Loucy (cell line): Measurements from ENCODE around the gene ABHD6.
"Not testable (repeated sequence)": the region's sequence is repeated elsewhere in the genome, so short reads cannot be mapped to it uniquely, and the experiment has no call there.

Experiments
- H2AFZ ChIP-seq: fragments of 200-600 bp; sonication (generic); 2 replicates; pipeline ENCODE4 v1.6.0; 2016; ENCODE audit warnings: antibody characterized with exemption, mild to moderate bottlenecking, low read length, moderate library complexity
- H3F3A ChIP-seq: fragments of 200-600 bp; 2 replicates; pipeline ENCODE4 v1.6.0; 2016; ENCODE audit warnings: antibody characterized with exemption, low read depth, mild to moderate bottlenecking
- H3K27me3 ChIP-seq: fragments of 200-600 bp; sonication (generic); 2 replicates; pipeline ENCODE4 v1.6.1; 2014; ENCODE audit warnings: low read length, mild to moderate bottlenecking; ENCODE audit not compliant: insufficient read depth, poor library complexity, severe bottlenecking
- H3K36me3 ChIP-seq: fragments of 200-600 bp; sonication (generic); 2 replicates; pipeline ENCODE4 v1.6.1; 2016; ENCODE audit warnings: low read length; ENCODE audit not compliant: insufficient read depth
- H3K4me1 ChIP-seq: fragments of 200-600 bp; sonication (generic); 2 replicates; pipeline ENCODE4 v1.5.1; 2014; ENCODE audit warnings: low read length, mild to moderate bottlenecking; ENCODE audit not compliant: insufficient read depth, poor library complexity, severe bottlenecking
- H3K4me2 ChIP-seq: fragments of 200-600 bp; sonication (generic); 2 replicates; pipeline ENCODE4 v1.6.0; 2014; ENCODE audit warnings: antibody characterized with exemption, low read length, low read depth, mild to moderate bottlenecking; ENCODE audit not compliant: poor library complexity, severe bottlenecking
- H3K4me3 ChIP-seq: fragments of 200-600 bp; sonication (generic); 2 replicates; pipeline ENCODE4 v1.5.1; 2014; ENCODE audit warnings: low read length, mild to moderate bottlenecking, mixed read lengths; ENCODE audit not compliant: poor library complexity, severe bottlenecking
- H3K79me2 ChIP-seq: fragments of 200-600 bp; sonication (generic); 2 replicates; pipeline ENCODE4 v1.6.1; 2014; ENCODE audit warnings: low read length; ENCODE audit not compliant: insufficient read depth
- H3K9ac ChIP-seq: fragments of 200-600 bp; sonication (generic); 2 replicates; pipeline ENCODE4 v1.6.0; 2014; ENCODE audit warnings: mild to moderate bottlenecking, low read depth, low read length, moderate library complexity; ENCODE audit not compliant: poor library complexity, severe bottlenecking
- H3K9me2 ChIP-seq: fragments of 200-600 bp; sonication (generic); replicated peaks from 2 replicates; pipeline ENCODE4 v1.6.1; 2016; ENCODE audit warnings: low read depth, low read length, mixed read lengths
- H3K9me3 ChIP-seq: fragments of 200-600 bp; sonication (generic); 2 replicates; pipeline ENCODE4 v1.6.1; 2014; ENCODE audit warnings: mild to moderate bottlenecking, antibody characterized with exemption, low read length, low read depth; ENCODE audit not compliant: insufficient read depth
- H4K20me1 ChIP-seq: fragments of 200-600 bp; sonication (generic); 2 replicates; pipeline ENCODE4 v1.6.0; 2014; ENCODE audit warnings: antibody characterized with exemption, low read length, mild to moderate bottlenecking; ENCODE audit not compliant: insufficient read depth, poor library complexity, severe bottlenecking
- CTCF ChIP-seq: fragments of 200-600 bp; sonication (generic); conservative IDR thresholded peaks from 2 replicates; pipeline ENCODE4 v1.5.1; 2014; ENCODE audit warnings: mild to moderate bottlenecking, antibody characterized with exemption, low read length
- EZH2phosphoT487 ChIP-seq: fragments of 200-600 bp; IDR thresholded peaks from 2 replicates; pipeline ENCODE4 v1.6.1; 2018; ENCODE audit warnings: antibody characterized with exemption, mild to moderate bottlenecking, moderate library complexity, borderline replicate concordance

Gene ABHD6

DNA sequence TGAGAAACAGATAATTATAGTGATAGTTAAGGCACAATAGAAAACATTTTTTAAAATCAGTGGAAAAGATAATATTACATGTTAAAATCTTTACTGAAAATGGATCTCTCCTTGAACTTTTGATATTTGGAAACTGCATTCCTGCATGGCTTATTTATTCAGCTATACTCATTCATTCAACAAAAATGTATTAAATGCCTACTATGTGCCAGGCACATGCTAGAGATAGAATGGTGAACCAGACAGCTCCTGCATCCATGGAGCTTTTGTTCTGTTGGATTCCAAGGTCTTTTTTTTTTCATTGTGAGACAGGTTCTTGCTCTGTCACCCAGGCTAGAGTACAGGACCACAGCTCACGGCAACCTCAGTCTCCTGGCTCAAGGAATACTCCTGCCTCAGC lies 99.6 kb downstream of the ABHD6 start:
- Histone ChIP-seq H3K4me1 (peaks cover 47% of the 10 kb centered on the region), H3K9me3 (no peaks in the 10 kb centered on the region), H3K9ac (no peak overlapping the region), H3F3A (0 out of 2 replicates have a peak, but pooled peaks cover 4% of the 10 kb centered on the region), H3K9me2 (no peaks in the 10 kb centered on the region), H3K79me2 (peaks cover 85% of the 10 kb centered on the region), H3K27me3 (no peaks in the 10 kb centered on the region), H3K4me3 (peak overlapping the region; percentile 79), H3K4me2 (peak overlapping the region; percentile 98), H4K20me1 (peaks cover 6% of the 10 kb centered on the region), H2AFZ (no peak overlapping the region), H3K36me3 (no peaks in the 10 kb centered on the region)
- TF ChIP-seq CTCF = no peak
- no peak for TF ChIP-seq EZH2phosphoT487

DNA sequence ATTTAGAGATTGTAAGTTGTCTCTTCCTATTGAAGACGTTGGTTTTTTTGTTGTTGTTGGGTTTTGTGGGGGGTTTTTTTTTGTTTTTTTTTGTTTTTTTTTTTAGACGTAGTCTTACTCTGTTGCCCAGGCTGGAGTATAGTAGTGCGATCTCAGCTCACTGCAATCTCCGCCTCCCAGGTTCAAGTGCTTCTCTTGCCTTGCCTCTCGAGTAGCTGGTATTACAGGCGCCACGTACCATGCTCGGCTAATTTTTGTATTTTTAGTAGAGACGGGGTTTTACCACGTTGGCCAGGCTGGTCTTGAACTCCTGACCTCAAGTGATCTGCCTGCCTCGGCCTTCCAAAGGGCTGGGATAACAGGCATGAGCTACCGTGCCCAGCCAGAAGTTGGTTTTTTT lies 101.6 kb downstream of the ABHD6 start:
- not testable (repeated sequence) for H3K4me3 ChIP-seq, H3K9me2 ChIP-seq, H3K4me2 ChIP-seq, H3K9ac ChIP-seq, H3K27me3 ChIP-seq, H3K36me3 ChIP-seq, H3K9me3 ChIP-seq, H3F3A ChIP-seq, H2AFZ ChIP-seq, H4K20me1 ChIP-seq
- Histone ChIP-seq H3K79me2 (peaks cover 87% of the 10 kb centered on the region), H3K4me1 (peaks cover 46% of the 10 kb centered on the region)

DNA sequence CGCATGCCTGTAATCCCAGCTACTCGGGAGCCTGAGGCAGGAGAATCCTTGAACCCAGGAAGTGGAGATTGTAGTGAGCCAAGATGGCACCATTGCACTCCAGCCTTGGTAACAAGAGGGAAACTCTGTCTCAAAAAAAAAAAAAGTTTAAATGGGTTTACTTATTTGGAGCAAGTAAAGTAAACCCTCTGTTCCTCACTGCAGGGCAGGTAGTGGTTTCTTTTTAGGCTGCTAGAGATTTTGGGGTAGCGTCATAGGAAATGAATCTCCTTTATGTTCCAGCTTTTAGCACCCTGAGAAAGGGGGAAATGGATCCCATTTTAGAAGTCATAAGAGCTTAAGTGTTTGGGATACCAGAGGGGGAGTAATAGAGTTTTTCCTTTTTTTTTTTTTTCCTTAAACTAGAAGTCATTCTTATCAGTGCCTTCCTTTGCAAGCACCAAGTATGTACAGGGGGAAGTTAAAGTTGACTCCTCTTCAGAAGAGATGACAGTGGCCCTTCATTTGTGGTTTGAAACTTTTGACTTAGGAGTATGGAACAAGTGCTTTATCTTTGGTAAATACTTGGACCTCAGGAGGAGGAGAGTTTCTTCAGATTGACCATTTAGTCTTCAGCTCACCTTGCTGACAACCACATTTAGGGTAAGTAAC lies 103.1 kb downstream of the ABHD6 start:
- peaks cover 83% of the 10 kb centered on the region for H3K79me2 ChIP-seq
- H3K4me2 ChIP-seq = peak overlapping the region; percentile 16
- no peaks in the 10 kb centered on the region for H3F3A ChIP-seq
- H3K9me2 ChIP-seq = no peaks in the 10 kb centered on the region
- H3K27me3 ChIP-seq = no peaks in the 10 kb centered on the region
- no peak overlapping the region for H2AFZ ChIP-seq
- H3K9ac ChIP-seq = peak overlapping the region; percentile 37
- H3K36me3 ChIP-seq = no peaks in the 10 kb centered on the region
- TF ChIP-seq CTCF (no peak), EZH2phosphoT487 (no peak)
- peak overlapping the region; percentile 6 for H3K4me3 ChIP-seq
- peaks cover 6% of the 10 kb centered on the region for H4K20me1 ChIP-seq
- no peaks in the 10 kb centered on the region for H3K9me3 ChIP-seq
- H3K4me1 ChIP-seq = peaks cover 39% of the 10 kb centered on the region

DNA sequence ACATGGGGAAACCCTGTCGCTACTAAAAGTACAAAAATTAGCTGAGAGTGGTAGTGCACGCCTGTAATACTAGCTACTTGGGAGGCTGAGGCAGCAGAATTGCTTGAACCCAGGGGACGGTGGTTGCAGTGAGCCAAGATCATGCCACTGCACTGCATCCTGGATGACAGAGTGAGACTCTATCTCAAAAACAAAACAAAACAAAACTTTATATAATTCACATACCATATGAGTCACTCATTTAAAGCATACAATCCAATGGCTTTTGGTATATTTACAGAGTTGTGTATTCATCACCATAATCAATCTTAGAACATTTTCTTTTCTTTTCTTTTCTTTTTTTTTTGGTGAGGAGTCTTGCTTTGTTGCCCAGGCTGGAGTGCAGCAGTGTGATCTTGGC lies 103.8 kb downstream of the ABHD6 start:
- Histone ChIP-seq H3K9me2 (no peaks in the 10 kb centered on the region), H3K9ac (peak overlapping the region; percentile 37), H3K79me2 (peaks cover 84% of the 10 kb centered on the region), H3K9me3 (no peaks in the 10 kb centered on the region), H2AFZ (no peak overlapping the region), H3K4me2 (peak overlapping the region; percentile 16), H3K27me3 (no peaks in the 10 kb centered on the region), H4K20me1 (peaks cover 2% of the 10 kb centered on the region), H3K4me3 (peak overlapping the region; percentile 6), H3F3A (no peaks in the 10 kb centered on the region), H3K36me3 (no peaks in the 10 kb centered on the region), H3K4me1 (peaks cover 40% of the 10 kb centered on the region)
- TF ChIP-seq CTCF (no peak), EZH2phosphoT487 (no peak)
